ENCODE measurements around the gene CENPP.
A peak's percentile ranks its signal among the peaks of the same experiment; 100 is the strongest.

CENPP gene

GRCh38 chr9:92513349-92513748 lies 187.6 kb downstream of the CENPP start:
- DNase-seq = no peak

GRCh38 chr9:92514635-92515034 lies 188.9 kb downstream of the CENPP start:
- no peak for DNase-seq

GRCh38 chr9:92516521-92516920 lies 190.8 kb downstream of the CENPP start:
- DNase-seq = no peak

GRCh38 chr9:92517046-92517445 lies 191.3 kb downstream of the CENPP start:
- no peak for DNase-seq

- no peak for DNase-seq
Measured at GRCh38 chr9:92518199-92518598, 192.4 kb downstream of the CENPP start.

DNA sequence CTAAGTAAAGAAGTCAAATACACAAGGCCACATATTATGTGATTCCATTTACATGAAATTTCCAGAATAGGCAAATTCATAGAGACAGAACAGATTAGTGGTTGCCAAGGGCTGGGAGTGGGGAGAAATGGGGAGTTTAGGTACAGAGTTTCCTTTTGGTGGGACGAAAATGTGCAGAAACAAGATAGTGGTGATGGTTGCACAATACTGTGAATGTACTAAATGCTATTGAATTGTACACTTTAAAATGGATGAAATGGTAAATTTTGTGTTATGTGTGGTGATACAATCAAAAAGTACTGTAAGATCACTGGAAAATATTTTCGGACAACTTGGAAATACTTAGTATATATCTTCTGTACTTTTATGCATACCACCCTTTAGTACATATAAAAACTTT lies 195.1 kb downstream of the CENPP start:
- DNase-seq = no peak

DNA sequence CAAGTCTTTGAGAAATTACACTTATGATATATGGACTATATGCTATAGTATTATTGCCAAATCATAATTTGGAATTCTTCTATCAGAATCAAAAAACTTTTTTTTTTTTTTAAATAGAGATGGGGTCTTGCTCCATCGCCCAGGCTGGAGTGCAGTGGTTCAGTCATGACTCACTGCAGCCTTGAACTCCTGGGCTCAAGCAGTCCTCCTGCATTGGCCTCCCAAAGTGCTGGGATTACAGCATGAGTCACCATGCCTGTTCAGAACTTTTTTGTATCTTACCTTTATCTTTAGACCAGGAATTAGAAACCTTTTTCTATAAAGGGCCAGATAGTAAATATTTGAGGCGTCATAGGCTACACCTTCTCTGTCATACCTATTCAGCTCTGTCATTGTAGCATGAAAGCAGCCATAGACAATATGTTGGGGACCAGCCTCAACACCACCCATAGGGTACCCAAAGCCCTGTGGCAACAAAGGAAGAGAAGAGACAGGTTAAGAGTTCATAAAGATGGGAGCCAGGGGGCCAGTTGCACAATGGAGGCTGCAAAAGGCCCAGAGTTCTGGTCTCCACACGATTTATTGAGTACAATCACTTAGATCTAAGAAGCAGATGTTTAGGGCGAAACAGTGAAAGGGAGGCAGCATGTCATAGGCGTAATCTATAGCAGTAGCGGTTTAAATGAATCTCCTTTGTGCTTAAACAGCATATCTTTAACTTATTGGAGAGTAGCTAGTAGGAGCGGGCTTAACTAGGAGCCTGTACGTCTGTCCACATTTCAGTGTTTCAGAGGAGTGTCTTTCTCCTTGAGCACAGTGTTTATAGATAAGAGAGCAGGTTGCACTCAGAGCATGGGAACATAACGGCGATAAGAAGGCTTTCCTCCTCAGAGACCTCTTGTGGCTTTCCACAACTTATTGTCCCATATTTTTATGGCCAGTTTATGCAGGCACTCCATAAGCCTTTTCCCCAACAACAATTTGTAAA lies 197.5 kb downstream of the CENPP start:
- DNase-seq = no peak

DNA sequence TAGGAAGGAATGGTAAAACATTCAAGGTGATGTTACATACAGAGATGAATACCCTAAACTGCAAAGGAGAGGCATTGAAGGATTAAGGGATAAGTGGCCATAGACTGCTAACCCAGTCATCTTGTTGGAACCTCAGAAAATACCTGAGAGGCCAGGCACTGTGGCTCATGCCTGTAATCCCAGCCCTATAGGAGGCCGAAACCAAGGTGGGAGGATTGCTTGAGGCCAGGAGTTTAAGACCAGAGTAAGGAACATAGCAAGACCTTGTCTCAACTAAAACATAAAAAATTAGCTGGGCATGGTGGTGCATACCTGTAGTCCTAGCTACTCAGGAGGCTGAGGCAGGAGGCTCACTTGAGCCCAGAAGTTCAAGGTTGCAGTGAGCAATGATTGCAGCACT lies 199.1 kb downstream of the CENPP start:
- no peak for DNase-seq

DNA sequence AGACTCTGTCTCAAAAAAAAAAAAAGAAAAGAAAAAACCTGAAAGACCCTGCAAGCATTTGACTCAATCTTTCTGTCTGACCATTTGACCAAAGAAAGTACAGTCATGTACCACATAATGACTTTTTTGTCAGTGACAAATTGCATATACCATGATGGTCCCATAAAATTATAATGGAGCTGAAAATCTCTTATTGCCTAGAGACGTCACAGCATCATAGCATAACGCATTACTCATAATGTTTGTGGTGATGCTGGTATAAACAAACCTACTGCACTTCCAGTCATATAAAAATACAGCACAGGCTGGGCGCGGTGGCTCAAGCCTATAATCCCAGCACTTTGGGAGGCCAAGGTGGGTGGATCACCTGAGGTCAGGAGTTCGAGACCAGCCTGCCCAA lies 199.6 kb downstream of the CENPP start:
- DNase-seq = no peak

DNA sequence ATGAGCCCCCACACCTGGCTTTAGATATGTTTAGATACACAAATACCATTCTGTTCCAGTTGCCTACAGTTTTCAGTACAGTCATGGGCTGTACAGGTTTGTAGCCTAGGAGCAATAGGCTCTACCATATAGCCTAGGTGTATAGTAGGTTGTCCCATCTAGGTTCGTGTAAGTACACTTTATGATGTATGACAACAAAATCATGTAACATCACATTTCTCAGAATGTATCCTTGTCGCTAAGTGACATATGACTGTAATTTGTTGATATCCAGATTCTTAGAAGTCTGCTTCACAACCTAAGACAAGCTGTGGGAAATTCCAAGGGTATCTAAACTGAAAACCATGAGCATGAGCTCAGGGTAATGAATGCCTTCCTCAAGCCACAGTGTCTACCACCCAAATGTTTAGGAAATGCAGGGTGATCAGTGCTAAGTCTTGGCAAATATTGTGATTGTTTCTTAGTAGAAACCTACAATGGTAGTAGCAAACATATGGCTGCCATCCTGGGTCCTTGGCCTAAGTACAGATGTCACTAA lies 201.6 kb downstream of the CENPP start:
- DNase-seq = no peak

GRCh38 chr9:92527832-92528521 lies 202.2 kb downstream of the CENPP start:
- DNase-seq = no peak

- no peak for DNase-seq
Measured at GRCh38 chr9:92528522-92528849, 202.7 kb downstream of the CENPP start.

GRCh38 chr9:92529124-92529523 lies 203.4 kb downstream of the CENPP start:
- DNase-seq = no peak

DNA sequence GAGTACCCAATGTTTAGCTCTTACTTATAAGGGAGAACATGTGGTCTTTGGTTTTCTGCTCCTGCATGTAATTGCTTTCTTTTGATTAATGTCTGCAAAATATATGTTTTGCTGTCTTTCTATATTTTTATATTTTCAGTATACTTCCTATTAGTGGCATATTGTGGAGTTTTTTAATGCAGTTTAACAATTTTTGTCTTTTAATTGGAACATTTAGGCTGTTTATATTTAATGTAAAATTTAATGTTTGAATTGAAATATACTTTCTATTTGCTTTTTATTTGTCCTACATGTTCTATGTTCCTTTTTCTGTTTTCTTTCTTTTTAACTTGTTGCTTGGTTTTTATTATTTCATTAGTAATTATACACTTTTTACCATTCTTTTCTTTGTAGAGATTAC lies 205.1 kb downstream of the CENPP start:
- no peak for DNase-seq

GRCh38 chr9:92534204-92534603 lies 208.5 kb downstream of the CENPP start:
- no peak for DNase-seq

GRCh38 chr9:92534674-92535073 lies 208.9 kb downstream of the CENPP start:
- DNase-seq = no peak

GRCh38 chr9:92535940-92536850 lies 210.4 kb downstream of the CENPP start, which contains the start of gene ECM2:
Gene ECM2 (minus strand): TSS chr9:92535990. CDS start chr9:92522866, 13,124 bp downstream.
- DNase-seq = peak; percentile 7

GRCh38 chr9:92538541-92538940 lies 212.8 kb downstream of the CENPP start:
- no peak for DNase-seq

GRCh38 chr9:92543972-92544371 lies 218.2 kb downstream of the CENPP start:
- DNase-seq = no peak

DNA sequence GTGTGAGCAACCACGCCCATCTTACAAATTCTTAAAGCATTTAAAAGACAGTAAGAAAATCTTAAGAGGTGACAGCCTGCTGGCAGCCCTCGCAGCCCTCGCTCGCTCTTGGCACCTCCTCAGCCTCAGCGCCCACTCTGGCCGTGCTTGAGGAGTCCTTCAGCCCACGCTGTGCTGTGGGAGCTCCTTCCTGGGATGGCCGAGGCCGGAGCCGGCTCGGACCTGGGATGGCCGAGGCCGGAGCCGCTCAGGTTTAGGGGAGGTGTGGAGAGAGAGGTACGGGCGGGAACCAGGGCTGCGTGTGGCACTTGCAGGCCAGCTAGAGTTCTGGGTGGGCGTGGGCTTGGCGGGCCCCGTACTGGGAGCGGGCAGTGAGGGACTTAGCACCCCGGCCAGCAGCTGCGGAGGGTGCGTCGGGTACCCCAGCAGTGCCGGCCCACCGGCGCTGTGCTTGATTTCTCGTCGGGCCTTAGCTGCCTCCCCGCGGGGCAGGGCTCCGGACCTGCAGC lies 219.3 kb downstream of the CENPP start:
- DNase-seq = no peak

DNA sequence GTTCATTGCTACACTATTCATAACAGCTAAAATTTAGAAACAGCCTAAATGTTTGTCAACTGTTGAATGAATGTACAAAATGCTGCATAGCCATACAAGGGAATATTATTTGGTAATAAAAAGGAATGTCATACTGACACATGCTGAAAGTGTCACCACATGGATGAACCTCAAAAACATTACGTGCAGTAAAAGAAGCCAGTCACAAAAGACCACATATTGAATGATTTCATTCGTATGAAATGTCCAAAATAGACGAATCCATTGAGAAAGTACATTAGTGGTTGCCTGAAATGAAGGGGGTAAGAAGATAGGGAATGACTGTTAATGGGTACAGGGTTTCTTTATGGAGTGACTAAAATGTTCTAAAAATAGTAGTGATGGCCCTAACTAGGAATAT lies 221.6 kb downstream of the CENPP start:
- no peak for DNase-seq

GRCh38 chr9:92550765-92551164 lies 225.0 kb downstream of the CENPP start:
- DNase-seq = no peak

Measured in NCI-H2171 treated with DMSO at 0.1 percent for 48 hours (cell line).